B cell (primary cell): ENCODE measurements around the gene MIOS. TPM values are rescaled to one million over a fixed set of nuclear protein-coding genes. Genes with fewer than 3 reads are reported as not detected.

Experiments used
- ATAC-seq: fragments of 200-7000 bp; cut with Tn5 transposase; one replicate; pipeline ENCODE4 v1.10.0; 2021; ENCODE audit warnings: low read depth, mild to moderate bottlenecking, moderate number of reproducible peaks, moderate library complexity
- CTCF ChIA-PET: fragments of 350-600 bp; sonication (Branson Sonifier 250); formaldehyde crosslinking; loops from one replicate; lab custom pipeline; 2021; ENCODE audit warnings: antibody characterized with exemption, inconsistent platforms; lab: Charles Lee
- POLR2A ChIA-PET: fragments of 350-600 bp; sonication (Branson Sonifier 250); formaldehyde crosslinking; loops from one replicate; lab custom pipeline; 2021; ENCODE audit warnings: antibody characterized with exemption; lab: Charles Lee
- DNase-seq: peaks from one replicate; pipeline ENCODE4 v3.0.0; 2013
- H2AFZ ChIP-seq: 2 replicates; pipeline ENCODE4 v1.6.1; 2012; ENCODE audit warnings: mild to moderate bottlenecking, low read depth, low read length; ENCODE audit not compliant: insufficient read depth, poor library complexity, severe bottlenecking
- H3K27ac ChIP-seq, 2 donors: 1 replicate in 1 of 2; 2 replicates in 1 of 2; pipeline ENCODE4 v1.5.1; 2012 to 2013; ENCODE audit warnings: low read length in 2 of 2, mild to moderate bottlenecking in 2 of 2, moderate library complexity in 1 of 2
- H3K27me3 ChIP-seq, 4 experiments: fragments of 200-600 bp in 1 of 4; sonication (generic) in 1 of 4; replicated peaks in 1 of 4; 1 replicate in 2 of 4; 2 replicates in 2 of 4; pipeline versions ENCODE4 v1.6.1 to v1.7.0; 2013 to 2016; ENCODE audit warnings: low read length in 3 of 4, mild to moderate bottlenecking in 2 of 4, mixed read lengths in 1 of 4, moderate library complexity in 1 of 4; ENCODE audit not compliant: insufficient read depth in 4 of 4, control insufficient read depth in 3 of 4; ENCODE audit errors: control extremely low read depth in 1 of 4
- H3K36me3 ChIP-seq, 2 experiments: replicated peaks in 1 of 2; 1 replicate in 1 of 2; 2 replicates in 1 of 2; pipeline versions ENCODE4 v1.6.1 to v1.7.1; 2013; ENCODE audit warnings: low read length in 1 of 2; ENCODE audit not compliant: insufficient read depth in 2 of 2, control insufficient read depth in 1 of 2; ENCODE audit errors: control extremely low read depth in 1 of 2, extremely low read depth in 1 of 2
- H3K4me1 ChIP-seq, 2 donors: fragments of 200-600 bp in 1 of 2; sonication (generic) in 1 of 2; 1 replicate in 1 of 2; 2 replicates in 1 of 2; pipeline versions ENCODE4 v1.5.1 to v1.6.1; 2013 to 2017; ENCODE audit warnings: low read length in 2 of 2; ENCODE audit not compliant: control insufficient read depth in 2 of 2, insufficient read depth in 2 of 2
- H3K4me2 ChIP-seq: replicated peaks from 2 replicates; pipeline ENCODE3; 2012; ENCODE audit warnings: mild to moderate bottlenecking, low read depth, low read length; ENCODE audit not compliant: poor library complexity, severe bottlenecking
- H3K4me3 ChIP-seq, 5 experiments: fragments of 200-600 bp in 1 of 5; sonication (generic) in 1 of 5; 1 replicate in 3 of 5; 2 replicates in 2 of 5; pipeline versions ENCODE4 v1.5.1 to v1.7.0; 2011 to 2016; ENCODE audit warnings: low read length in 4 of 5, mild to moderate bottlenecking in 4 of 5, low read depth in 2 of 5, control low read depth in 1 of 5, moderate library complexity in 1 of 5; ENCODE audit not compliant: insufficient read depth in 1 of 5; ENCODE audit errors: control extremely low read depth in 1 of 5, extremely low read depth in 1 of 5
- H3K79me2 ChIP-seq: fragments of 200-600 bp; sonication (generic); one replicate; pipeline ENCODE4 v1.6.0; 2016; ENCODE audit warnings: low read length; ENCODE audit not compliant: control insufficient read depth, insufficient read depth
- H3K9ac ChIP-seq: fragments of 200-600 bp; sonication (generic); 2 replicates; pipeline ENCODE4 v1.6.1; 2017; ENCODE audit warnings: mild to moderate bottlenecking, low read length, moderate library complexity
- H3K9me3 ChIP-seq, 3 donors: one replicate each; pipeline versions ENCODE4 v1.6.1 to v1.7.1; 2013; ENCODE audit warnings: low read length in 2 of 3; ENCODE audit not compliant: control insufficient read depth in 2 of 3, insufficient read depth in 1 of 3; ENCODE audit errors: control extremely low read depth in 1 of 3
- H4K20me1 ChIP-seq: 2 replicates; pipeline ENCODE4 v1.6.0; 2012; ENCODE audit warnings: mild to moderate bottlenecking, low read length; ENCODE audit not compliant: insufficient read depth, control insufficient read depth, poor library complexity, severe bottlenecking
- H3K27ac Mint-ChIP-seq: one replicate; pipeline ENCODE4 v1.8.0; 2021; ENCODE audit warnings: mixed read lengths
- H3K27me3 Mint-ChIP-seq: one replicate; pipeline ENCODE4 v1.8.0; 2021; ENCODE audit warnings: mixed read lengths
- H3K4me1 Mint-ChIP-seq: one replicate; pipeline ENCODE4 v1.8.0; 2021; ENCODE audit warnings: mixed read lengths
- H3K4me3 Mint-ChIP-seq: one replicate; pipeline ENCODE4 v1.8.0; 2021; ENCODE audit warnings: mixed read lengths
- H3K9me3 Mint-ChIP-seq: one replicate; pipeline ENCODE4 v1.8.0; 2022; ENCODE audit warnings: mixed read lengths; ENCODE audit not compliant: insufficient read depth
- CTCF ChIP-seq: fragments of 200-600 bp; IDR thresholded peaks from one replicate; pipeline ENCODE4 v1.8.0; 2022; ENCODE audit warnings: antibody characterized with exemption, mild to moderate bottlenecking
- EZH2 ChIP-seq: IDR thresholded peaks from 2 replicates; pipeline ENCODE4 v1.6.1; 2012; ENCODE audit warnings: borderline replicate concordance, low read depth, mild to moderate bottlenecking, moderate library complexity, low read length; ENCODE audit not compliant: insufficient read depth, poor library complexity, severe bottlenecking
- WGBS: methylation state at CpG from one replicate; pipeline ENCODE4 v1.1.5; 2013; ENCODE audit warnings: missing lambda C conversion rate; ENCODE audit not compliant: insufficient coverage; 5-methylcytosine and 5-hydroxymethylcytosine counted together
- intact Hi-C: fragments of 100-400 bp; cut with micrococcal nuclease; formaldehyde crosslinking; loops from one replicate; pipeline ENCODE4 v1.10.0; 2022
- polyA plus RNA-seq: library from polyadenylated mRNA; depleted of rRNA; stranded (reverse); fragments of >200 nt; gene quantifications from 2 replicates; pipeline ENCODE4 v1.2.3, GENCODE V29; 2012
- total RNA-seq, 2 donors: library from RNA; stranded (reverse); fragments of 120-200 nt in 1 of 2; gene quantifications; 1 replicate in 1 of 2; 2 replicates in 1 of 2; pipeline versions ENCODE4 v1.2.3 to v1.2.4, GENCODE V29; 2013 to 2022

Gene MIOS
- total and polyA plus RNA-seq, 2 donors (not counting 1 experiment from before 2014, with no cell fraction given) = 28.9 to 50.1 TPM

- intact Hi-C loops = loop anchor here (2.0 kb wide), 5 partner anchors 115 to 677 kb away; partner anchors contain the start of gene C1GALT1
- POLR2A ChIA-PET = no interaction called here
- Mint-ChIP-seq H3K27ac (no peak overlapping the region), H3K27me3 (peaks cover 4% of the 10 kb centered on the region), H3K4me3 (no peak overlapping the region), H3K4me1 (no peaks in the 10 kb centered on the region), H3K9me3 (no peaks in the 10 kb centered on the region)
- H3K4me2 ChIP-seq = no peak overlapping the region
- no peak overlapping the region for H3K4me3 ChIP-seq
- 90% methylated on average over 2 of the region's 4 CpGs for WGBS
- TF ChIP-seq EZH2 (no peak), CTCF (no peak)
- H3K27ac ChIP-seq = no peak overlapping the region
- H3K4me1 ChIP-seq = no peaks in the 10 kb centered on the region
- CTCF ChIA-PET = interaction anchor here (4.5 to 6.1 kb wide), 2 partner anchors 114 to 435 kb away, joined by 19 to 115 read pairs; no protein-coding TSS in a partner anchor
- H4K20me1 ChIP-seq = no peaks in the 10 kb centered on the region
- no peak overlapping the region for H3K9ac ChIP-seq
- H3K27me3 ChIP-seq = peaks cover 0 to 3% (median 1%) of the 10 kb centered on the region in 4 experiments
- no peaks in the 10 kb centered on the region for H3K36me3 ChIP-seq
- no peaks in the 10 kb centered on the region for H3K9me3 ChIP-seq
- ATAC-seq (no peak), DNase-seq (no peak)
- H3K79me2 ChIP-seq = no peaks in the 10 kb centered on the region
- H2AFZ ChIP-seq = no peak overlapping the region
These were observed 27.0 kb upstream of the MIOS start for GRCh38 chr7:7539711-7540110.

- ATAC-seq (no peak), DNase-seq (no peak)
- H2AFZ ChIP-seq = no peak overlapping the region
- H3K4me2 ChIP-seq = no peak overlapping the region
- intact Hi-C loops = no loop called here
- H3K4me3 ChIP-seq = no peak overlapping the region
- no peaks in the 10 kb centered on the region for H3K36me3 ChIP-seq
- H3K9ac ChIP-seq = no peak overlapping the region
- Mint-ChIP-seq H3K27me3 (no peaks in the 10 kb centered on the region), H3K4me3 (no peak overlapping the region), H3K9me3 (no peaks in the 10 kb centered on the region), H3K27ac (no peak overlapping the region), H3K4me1 (no peaks in the 10 kb centered on the region)
- no peak overlapping the region for H3K27ac ChIP-seq
- no peaks in the 10 kb centered on the region for H4K20me1 ChIP-seq
- CTCF ChIA-PET = interaction anchor here (0.7 to 6.1 kb wide), 12 partner anchors 8 to 754 kb away, joined by 3 to 115 read pairs (median 4); partner anchors contain the start of gene C1GALT1
- no peaks in the 10 kb centered on the region for H3K4me1 ChIP-seq
- H3K79me2 ChIP-seq = no peaks in the 10 kb centered on the region
- H3K9me3 ChIP-seq = no peaks in the 10 kb centered on the region
- WGBS = 100% methylated on average over 2 of the region's 4 CpGs
- POLR2A ChIA-PET = no interaction called here
- no peaks in the 10 kb centered on the region for H3K27me3 ChIP-seq
- TF ChIP-seq CTCF (no peak), EZH2 (no peak)
These were observed 24.3 kb upstream of the MIOS start for GRCh38 chr7:7542251-7542835.
